GM23338 (cell line): ENCODE data around the gene MT1H.

Experiments
- EZH2 ChIP-seq: fragments of 200-600 bp; sonication (generic); IDR thresholded peaks from one replicate; pipeline ENCODE4 v1.8.0; 2017; ENCODE audit warnings: antibody characterized with exemption, mild to moderate bottlenecking, low read depth; ENCODE audit not compliant: unreplicated experiment
- POLR2AphosphoS5 ChIP-seq: IDR thresholded peaks from 2 replicates; pipeline ENCODE4 v1.6.1; 2016; ENCODE audit warnings: antibody characterized with exemption, low read depth
- TF ChIP-seq, protein P1 (sequence below), 2 experiments: fragments of 200-600 bp in 1 of 2; sonication (generic) in 1 of 2; conservative IDR thresholded peaks; 2 replicates each; pipeline versions ENCODE4 v1.5.1 to v1.6.1; 2016 to 2017; ENCODE audit warnings: antibody characterized with exemption in 2 of 2, low read depth in 2 of 2, mild to moderate bottlenecking in 2 of 2, moderate library complexity in 1 of 2
- TF ChIP-seq, protein P2 (sequence below): IDR thresholded peaks from one replicate; pipeline ENCODE4 v1.6.1; 2018; ENCODE audit warnings: antibody characterized with exemption; ENCODE audit not compliant: unreplicated experiment

DNA sequence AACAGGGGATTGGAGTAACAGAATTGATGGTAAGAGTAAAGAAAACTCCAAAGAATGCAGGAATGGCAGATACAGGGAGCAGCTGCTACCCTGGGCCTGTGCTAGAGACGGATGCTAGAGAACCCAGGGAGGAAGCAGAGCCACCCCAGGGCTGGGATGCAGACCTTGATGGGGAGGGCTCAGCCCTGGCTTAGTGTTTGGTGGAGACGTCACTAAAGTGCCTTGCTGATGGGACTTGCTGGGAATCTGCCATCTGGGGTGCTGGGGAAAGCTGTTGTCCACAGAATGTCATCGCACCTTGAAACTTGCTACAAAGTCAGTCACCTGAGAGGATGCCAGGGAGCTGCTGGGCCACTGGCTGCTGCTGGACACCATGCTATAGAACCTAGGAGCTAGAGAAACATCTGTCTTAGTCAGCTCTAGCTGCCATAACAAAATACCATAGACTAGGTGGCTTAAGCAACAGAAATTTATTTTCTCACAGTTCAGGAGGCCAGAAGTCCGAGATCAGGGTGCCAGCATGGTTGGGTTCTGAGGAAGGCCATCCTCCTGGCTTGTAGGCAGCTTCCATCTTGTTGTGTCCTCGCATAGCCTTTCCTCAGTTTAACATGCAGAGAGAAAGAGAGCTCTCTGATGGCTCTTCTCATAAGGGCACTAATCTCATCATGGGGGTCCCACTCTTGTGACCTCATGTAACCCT lies 28.0 kb downstream of the MT1H start:
- TF ChIP-seq EZH2: no peak
- TF ChIP-seq POLR2AphosphoS5: no peak
- TF ChIP-seq, protein P1, sequence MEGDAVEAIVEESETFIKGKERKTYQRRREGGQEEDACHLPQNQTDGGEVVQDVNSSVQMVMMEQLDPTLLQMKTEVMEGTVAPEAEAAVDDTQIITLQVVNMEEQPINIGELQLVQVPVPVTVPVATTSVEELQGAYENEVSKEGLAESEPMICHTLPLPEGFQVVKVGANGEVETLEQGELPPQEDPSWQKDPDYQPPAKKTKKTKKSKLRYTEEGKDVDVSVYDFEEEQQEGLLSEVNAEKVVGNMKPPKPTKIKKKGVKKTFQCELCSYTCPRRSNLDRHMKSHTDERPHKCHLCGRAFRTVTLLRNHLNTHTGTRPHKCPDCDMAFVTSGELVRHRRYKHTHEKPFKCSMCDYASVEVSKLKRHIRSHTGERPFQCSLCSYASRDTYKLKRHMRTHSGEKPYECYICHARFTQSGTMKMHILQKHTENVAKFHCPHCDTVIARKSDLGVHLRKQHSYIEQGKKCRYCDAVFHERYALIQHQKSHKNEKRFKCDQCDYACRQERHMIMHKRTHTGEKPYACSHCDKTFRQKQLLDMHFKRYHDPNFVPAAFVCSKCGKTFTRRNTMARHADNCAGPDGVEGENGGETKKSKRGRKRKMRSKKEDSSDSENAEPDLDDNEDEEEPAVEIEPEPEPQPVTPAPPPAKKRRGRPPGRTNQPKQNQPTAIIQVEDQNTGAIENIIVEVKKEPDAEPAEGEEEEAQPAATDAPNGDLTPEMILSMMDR (conservative IDR thresholded peaks at IDR 0.05; ENCODE audit: low read depth in 2 of 2): no peak
- TF ChIP-seq, protein P2, sequence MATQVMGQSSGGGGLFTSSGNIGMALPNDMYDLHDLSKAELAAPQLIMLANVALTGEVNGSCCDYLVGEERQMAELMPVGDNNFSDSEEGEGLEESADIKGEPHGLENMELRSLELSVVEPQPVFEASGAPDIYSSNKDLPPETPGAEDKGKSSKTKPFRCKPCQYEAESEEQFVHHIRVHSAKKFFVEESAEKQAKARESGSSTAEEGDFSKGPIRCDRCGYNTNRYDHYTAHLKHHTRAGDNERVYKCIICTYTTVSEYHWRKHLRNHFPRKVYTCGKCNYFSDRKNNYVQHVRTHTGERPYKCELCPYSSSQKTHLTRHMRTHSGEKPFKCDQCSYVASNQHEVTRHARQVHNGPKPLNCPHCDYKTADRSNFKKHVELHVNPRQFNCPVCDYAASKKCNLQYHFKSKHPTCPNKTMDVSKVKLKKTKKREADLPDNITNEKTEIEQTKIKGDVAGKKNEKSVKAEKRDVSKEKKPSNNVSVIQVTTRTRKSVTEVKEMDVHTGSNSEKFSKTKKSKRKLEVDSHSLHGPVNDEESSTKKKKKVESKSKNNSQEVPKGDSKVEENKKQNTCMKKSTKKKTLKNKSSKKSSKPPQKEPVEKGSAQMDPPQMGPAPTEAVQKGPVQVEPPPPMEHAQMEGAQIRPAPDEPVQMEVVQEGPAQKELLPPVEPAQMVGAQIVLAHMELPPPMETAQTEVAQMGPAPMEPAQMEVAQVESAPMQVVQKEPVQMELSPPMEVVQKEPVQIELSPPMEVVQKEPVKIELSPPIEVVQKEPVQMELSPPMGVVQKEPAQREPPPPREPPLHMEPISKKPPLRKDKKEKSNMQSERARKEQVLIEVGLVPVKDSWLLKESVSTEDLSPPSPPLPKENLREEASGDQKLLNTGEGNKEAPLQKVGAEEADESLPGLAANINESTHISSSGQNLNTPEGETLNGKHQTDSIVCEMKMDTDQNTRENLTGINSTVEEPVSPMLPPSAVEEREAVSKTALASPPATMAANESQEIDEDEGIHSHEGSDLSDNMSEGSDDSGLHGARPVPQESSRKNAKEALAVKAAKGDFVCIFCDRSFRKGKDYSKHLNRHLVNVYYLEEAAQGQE: no peak
